Endothelial cell of umbilical vein (primary cell): ENCODE data around the gene SKIL. TPM values are rescaled to one million over a fixed set of nuclear protein-coding genes. Genes with fewer than 3 reads are reported as not detected.
A peak's percentile ranks its signal among the peaks of the same experiment; 100 is the strongest.

ENCODE experiments used
- BruUV-seq: library from RNA; stranded (reverse); fragments of 400-500 nt; replicated peaks from 2 replicates; lab custom pipeline; 2021; lab: Mats Ljungman, UMichigan
- CTCF ChIA-PET: fragments of 300-600, 350-600 bp; sonication (Branson Sonifier 250); formaldehyde crosslinking; loops from one replicate; lab custom pipeline; 2021; ENCODE audit warnings: antibody characterized with exemption, inconsistent platforms; lab: Charles Lee
- POLR2A ChIA-PET: fragments of 300-600, 350-600 bp; sonication (Branson Sonifier 250); formaldehyde crosslinking; loops from one replicate; lab custom pipeline; 2021; ENCODE audit warnings: antibody characterized with exemption, inconsistent platforms; lab: Charles Lee
- DNase-seq: peaks from one replicate; pipeline ENCODE4 v3.0.0-alpha.2; 2011; ENCODE audit warnings: low read depth, low spot score
- FAIRE-seq: peaks from 2 replicates; lab custom pipeline; 2011; peaks lifted over from hg19 to GRCh38; lab: Jason Lieb, UNC
- H2AFZ ChIP-seq: 2 replicates; pipeline ENCODE4 v1.6.0; 2012; ENCODE audit warnings: low read depth, low read length, control low read depth, inconsistent platforms
- H3K27ac ChIP-seq: 2 replicates; pipeline ENCODE4 v1.5.1; 2011; ENCODE audit warnings: low read depth, mild to moderate bottlenecking, control low read depth, low read length, moderate library complexity; ENCODE audit not compliant: insufficient read depth
- H3K27me3 ChIP-seq, 2 experiments: 2 replicates each; pipeline versions ENCODE4 v1.6.0 to v1.6.1; 2011; ENCODE audit warnings: low read length in 2 of 2, mixed read lengths in 1 of 2; ENCODE audit not compliant: control insufficient read depth in 2 of 2, insufficient read depth in 2 of 2
- H3K36me3 ChIP-seq, 2 experiments: 2 replicates in 1 of 2; 3 replicates in 1 of 2; pipeline ENCODE4 v1.5.1; 2011; ENCODE audit warnings: low read length in 2 of 2, mild to moderate bottlenecking in 1 of 2, moderate library complexity in 1 of 2; ENCODE audit not compliant: control insufficient read depth in 2 of 2, insufficient read depth in 2 of 2; ENCODE audit errors: extremely low read depth in 1 of 2
- H3K4me1 ChIP-seq: 3 replicates; pipeline ENCODE4 v1.5.1; 2011; ENCODE audit warnings: mild to moderate bottlenecking, low read length; ENCODE audit not compliant: control insufficient read depth, insufficient read depth; ENCODE audit errors: extremely low read depth
- H3K4me2 ChIP-seq: 2 replicates; pipeline ENCODE4 v1.6.1; 2011; ENCODE audit warnings: low read length, control low read depth, mixed read lengths; ENCODE audit not compliant: insufficient read depth
- H3K4me3 ChIP-seq, 3 experiments: fragments of 200-600 bp in 1 of 3; sonication (generic), shearing (Covaris generic) in 1 of 3; replicated peaks in 1 of 3; 2 replicates each; pipeline ENCODE4 v1.5.1; 2011 to 2016; ENCODE audit warnings: control low read depth in 3 of 3, low read length in 3 of 3, mild to moderate bottlenecking in 2 of 3, inconsistent platforms in 1 of 3, low read depth in 1 of 3, moderate library complexity in 1 of 3; ENCODE audit not compliant: insufficient read depth in 1 of 3
- H3K79me2 ChIP-seq: 2 replicates; pipeline ENCODE4 v1.6.0; 2012; ENCODE audit warnings: low read length, inconsistent platforms; ENCODE audit not compliant: control insufficient read depth, insufficient read depth
- H3K9ac ChIP-seq: replicated peaks from 2 replicates; pipeline ENCODE3; 2011; ENCODE audit warnings: low read length, control low read depth; ENCODE audit not compliant: insufficient read depth; ENCODE audit errors: extremely low read depth
- H3K9me1 ChIP-seq: replicated peaks from 3 replicates; pipeline ENCODE4 v1.6.0; 2011; ENCODE audit warnings: mild to moderate bottlenecking, low read length; ENCODE audit not compliant: control insufficient read depth, insufficient read depth; ENCODE audit errors: extremely low read depth
- H3K9me3 ChIP-seq: replicated peaks from 2 replicates; pipeline ENCODE4 v1.5.1; 2012; ENCODE audit warnings: low read length, inconsistent platforms; ENCODE audit not compliant: control insufficient read depth, insufficient read depth
- H4K20me1 ChIP-seq: replicated peaks from 2 replicates; pipeline ENCODE3; 2011; ENCODE audit warnings: mild to moderate bottlenecking, low read length; ENCODE audit not compliant: control insufficient read depth, insufficient read depth; ENCODE audit errors: extremely low read depth
- MAX ChIP-seq: IDR thresholded peaks from 2 replicates; pipeline ENCODE4 v1.6.1; 2011; ENCODE audit not compliant: insufficient read depth, insufficient read length
- POLR2AphosphoS5 ChIP-seq: IDR thresholded peaks from 2 replicates; pipeline ENCODE4 v1.6.1; 2012; ENCODE audit warnings: low read depth, mild to moderate bottlenecking, control low read depth, low read length, moderate library complexity; ENCODE audit not compliant: insufficient read depth
- dilution Hi-C: fragments of 300-500 bp; cut with MboI; formaldehyde crosslinking; loops from one replicate; pipeline ENCODE4 v1.15.0; 2019; ENCODE audit warnings: low sequenced_read_pairs; ENCODE audit not compliant: extremely low pct_ligation_motif_present
- intact Hi-C: fragments of 100-400 bp; cut with micrococcal nuclease; formaldehyde crosslinking; loops from one replicate; pipeline ENCODE4 v1.10.0; 2022
- polyA plus RNA-seq, 4 experiments: library from polyadenylated mRNA; depleted of rRNA in 3 of 4; stranded (reverse) in 3 of 4; unstranded in 1 of 4; fragments of >200 nt; gene quantifications; 2 replicates each; pipeline versions ENCODE4 v1.2.1 to v1.2.3, GENCODE V29; 2011 to 2012; ENCODE audit warnings: missing spikeins in 1 of 4
- total RNA-seq: library from RNA; stranded (reverse); gene quantifications from 2 replicates; pipeline ENCODE4 v1.2.3, GENCODE V29; 2021
- TF ChIP-seq, protein P1 (sequence below), 2 donors: IDR thresholded peaks; 1 replicate in 1 of 2; 2 replicates in 1 of 2; pipeline ENCODE4 v1.5.1; 2011; ENCODE audit warnings: low read length in 2 of 2, mild to moderate bottlenecking in 2 of 2, moderate library complexity in 2 of 2, control low read depth in 1 of 2, inconsistent platforms in 1 of 2, low read depth in 1 of 2; ENCODE audit not compliant: insufficient read depth in 1 of 2; ENCODE audit errors: extremely low read depth in 1 of 2

SKIL gene
- total and polyA plus RNA-seq, 2 donors (not counting 3 experiments of a cell fraction or from before 2014, with no cell fraction given) = 18.4 to 135 TPM

DNA sequence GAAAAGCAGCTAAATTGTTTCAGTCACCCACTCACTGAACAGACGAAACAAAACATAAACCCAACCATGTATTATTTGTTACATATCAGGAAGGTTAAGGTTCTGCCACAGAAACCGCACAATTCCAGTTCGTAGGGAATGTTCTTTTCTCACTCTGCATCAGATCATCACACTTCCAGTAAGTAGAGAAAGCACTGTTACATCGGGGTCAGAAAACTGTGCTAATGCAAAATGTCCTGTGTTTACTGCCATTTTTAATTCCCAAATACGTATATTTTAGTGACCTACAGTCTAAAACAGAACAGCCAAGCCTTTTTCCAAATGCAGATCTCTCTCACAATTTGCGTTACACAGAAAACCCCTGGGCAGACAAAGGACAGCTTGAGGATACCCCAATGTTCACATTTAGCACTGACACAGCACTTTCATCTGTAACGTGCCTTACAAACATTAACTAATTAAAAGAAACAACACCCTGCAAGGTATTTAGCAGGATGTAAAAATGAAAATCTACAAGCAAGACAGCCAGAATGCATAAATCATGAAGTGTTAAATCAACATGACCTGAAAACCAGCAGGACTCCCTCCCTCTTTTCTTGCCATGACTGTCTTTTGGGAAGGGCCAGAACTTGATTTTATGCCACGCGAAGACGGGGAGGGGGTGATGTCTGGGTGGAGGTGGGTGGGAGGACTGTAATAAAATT is 34.8 kb upstream of the SKIL start:
- H2AFZ ChIP-seq = peak overlapping the region; percentile 81
- H3K4me2 ChIP-seq = peak overlapping the region; percentile 49
- H3K36me3 ChIP-seq = no peaks in the 10 kb centered on the region
- FAIRE-seq (no peak), DNase-seq (peak; percentile 44)
- CTCF ChIA-PET = interaction anchor here (1.0 to 2.1 kb wide), 2 partner anchors 14 to 32 kb away, joined by 3 to 6 read pairs; no protein-coding TSS in a partner anchor
- TF ChIP-seq POLR2AphosphoS5 = no peak
- TF ChIP-seq, protein P1, sequence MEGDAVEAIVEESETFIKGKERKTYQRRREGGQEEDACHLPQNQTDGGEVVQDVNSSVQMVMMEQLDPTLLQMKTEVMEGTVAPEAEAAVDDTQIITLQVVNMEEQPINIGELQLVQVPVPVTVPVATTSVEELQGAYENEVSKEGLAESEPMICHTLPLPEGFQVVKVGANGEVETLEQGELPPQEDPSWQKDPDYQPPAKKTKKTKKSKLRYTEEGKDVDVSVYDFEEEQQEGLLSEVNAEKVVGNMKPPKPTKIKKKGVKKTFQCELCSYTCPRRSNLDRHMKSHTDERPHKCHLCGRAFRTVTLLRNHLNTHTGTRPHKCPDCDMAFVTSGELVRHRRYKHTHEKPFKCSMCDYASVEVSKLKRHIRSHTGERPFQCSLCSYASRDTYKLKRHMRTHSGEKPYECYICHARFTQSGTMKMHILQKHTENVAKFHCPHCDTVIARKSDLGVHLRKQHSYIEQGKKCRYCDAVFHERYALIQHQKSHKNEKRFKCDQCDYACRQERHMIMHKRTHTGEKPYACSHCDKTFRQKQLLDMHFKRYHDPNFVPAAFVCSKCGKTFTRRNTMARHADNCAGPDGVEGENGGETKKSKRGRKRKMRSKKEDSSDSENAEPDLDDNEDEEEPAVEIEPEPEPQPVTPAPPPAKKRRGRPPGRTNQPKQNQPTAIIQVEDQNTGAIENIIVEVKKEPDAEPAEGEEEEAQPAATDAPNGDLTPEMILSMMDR (IDR thresholded peaks at IDR 0.05; ENCODE audit: extremely low read depth in 1 of 2, insufficient read depth in 1 of 2, low read depth in 1 of 2, low read length in 2 of 2) = no peak
- TF ChIP-seq MAX = no peak
- no peaks in the 10 kb centered on the region for H3K9me1 ChIP-seq
- POLR2A ChIA-PET = interaction anchor here (0.7 kb wide), 1 partner anchor 34 kb away, joined by 4 read pairs; no protein-coding TSS in a partner anchor
- H3K4me1 ChIP-seq = peaks cover 14% of the 10 kb centered on the region
- H3K79me2 ChIP-seq = no peaks in the 10 kb centered on the region
- dilution Hi-C loops (no loop called here), intact Hi-C loops (no loop called here)
- H3K27me3 ChIP-seq = no peaks in the 10 kb centered on the region
- no peak overlapping the region for H3K4me3 ChIP-seq
- H3K9me3 ChIP-seq = no peaks in the 10 kb centered on the region
- BruUV-seq = no TSS peak
- H4K20me1 ChIP-seq = no peaks in the 10 kb centered on the region
- no peak overlapping the region for H3K27ac ChIP-seq
- no peak overlapping the region for H3K9ac ChIP-seq
